SK-N-SH (cell line): Measurements from ENCODE around the gene NAP1L1. TPM values are rescaled to one million over a fixed set of nuclear protein-coding genes. Genes with fewer than 3 reads are reported as not detected.

Experiments used
- CTCF ChIA-PET: fragments of 300-600, 350-600 bp; formaldehyde crosslinking; extraction: SDS; loops from one replicate; lab custom pipeline; 2021; lab: Yijun Ruan, JAX
- POLR2A ChIA-PET: fragments of 350-600 bp; sonication (Branson Sonifier 250); formaldehyde crosslinking; extraction: SDS; loops from one replicate; lab custom pipeline; 2020; ENCODE audit warnings: antibody characterized with exemption, inconsistent platforms; lab: Yijun Ruan, JAX
- DNase-seq: peaks from one replicate; pipeline ENCODE4 v3.0.0; 2012
- H2AFZ ChIP-seq: fragments of 200-600 bp; sonication (generic); 2 replicates; pipeline ENCODE4 v1.8.1; 2016; ENCODE audit warnings: antibody characterized with exemption, mild to moderate bottlenecking, low read depth
- H3F3A ChIP-seq: fragments of 200-600 bp; sonication (generic); replicated peaks from 2 replicates; pipeline ENCODE3; 2016; ENCODE audit warnings: antibody characterized with exemption, mild to moderate bottlenecking; ENCODE audit not compliant: insufficient read depth
- H3K27ac ChIP-seq, 2 experiments: fragments of 200-500 bp in 1 of 2; fragments of 200-600 bp in 1 of 2; sonication (Bioruptor generic) in 1 of 2; sonication (generic), shearing (Covaris generic) in 1 of 2; 2 replicates each; pipeline versions ENCODE4 v1.5.1 to v1.6.1; 2014 to 2016; ENCODE audit warnings: low read depth in 2 of 2, inconsistent platforms in 1 of 2, low read length in 1 of 2, mild to moderate bottlenecking in 1 of 2, mixed read lengths in 1 of 2
- H3K27me3 ChIP-seq: fragments of 200-600 bp; sonication (generic), shearing (Covaris generic); 2 replicates; pipeline ENCODE4 v1.6.1; 2016; ENCODE audit warnings: mixed run types; ENCODE audit not compliant: insufficient read depth
- H3K36me3 ChIP-seq, 2 experiments: fragments of 200-500 bp in 1 of 2; fragments of 200-600 bp in 1 of 2; sonication (Bioruptor generic) in 1 of 2; sonication (generic) in 1 of 2; replicated peaks in 1 of 2; 2 replicates each; pipeline versions ENCODE3 to v1.5.1; 2014 to 2016; ENCODE audit warnings: low read length in 1 of 2, mild to moderate bottlenecking in 1 of 2; ENCODE audit not compliant: insufficient read depth in 2 of 2, control insufficient read depth in 1 of 2
- H3K4me1 ChIP-seq, 2 experiments: fragments of 200-500 bp in 1 of 2; fragments of 200-600 bp in 1 of 2; sonication (Bioruptor generic) in 1 of 2; sonication (generic), shearing (Covaris generic) in 1 of 2; 2 replicates each; pipeline versions ENCODE4 v1.5.1 to v1.6.1; 2014 to 2016; ENCODE audit warnings: low read depth in 1 of 2, low read length in 1 of 2, mixed run types in 1 of 2; ENCODE audit not compliant: insufficient read depth in 2 of 2, control insufficient read depth in 1 of 2
- H3K4me2 ChIP-seq: fragments of 200-600 bp; sonication (generic), shearing (Covaris generic); 2 replicates; pipeline ENCODE4 v1.6.1; 2017; ENCODE audit warnings: mixed run types
- H3K4me3 ChIP-seq, 2 experiments: fragments of 200-500 bp in 1 of 2; fragments of 200-600 bp in 1 of 2; sonication (Bioruptor generic) in 1 of 2; sonication (generic), shearing (Covaris generic) in 1 of 2; 2 replicates each; pipeline versions ENCODE4 v1.5.1 to v1.8.1; 2014 to 2016; ENCODE audit warnings: low read depth in 2 of 2, inconsistent platforms in 1 of 2, low read length in 1 of 2, mild to moderate bottlenecking in 1 of 2, mixed read lengths in 1 of 2, moderate library complexity in 1 of 2
- H3K79me2 ChIP-seq: fragments of 200-600 bp; sonication (generic); 2 replicates; pipeline ENCODE4 v1.8.1; 2017; ENCODE audit warnings: mild to moderate bottlenecking; ENCODE audit not compliant: insufficient read depth
- H3K9ac ChIP-seq: fragments of 200-600 bp; sonication (generic); 2 replicates; pipeline ENCODE4 v1.6.1; 2017; ENCODE audit warnings: mixed run types
- H3K9me2 ChIP-seq: fragments of 200-600 bp; sonication (generic); 2 replicates; pipeline ENCODE4 v1.6.1; 2017; ENCODE audit warnings: mixed run types
- H3K9me3 ChIP-seq: fragments of 200-600 bp; sonication (generic); 2 replicates; pipeline ENCODE4 v1.6.1; 2017; ENCODE audit warnings: mixed run types, mild to moderate bottlenecking, moderate library complexity
- H4K20me1 ChIP-seq: fragments of 200-600 bp; sonication (generic); 2 replicates; pipeline ENCODE4 v1.6.1; 2017; ENCODE audit warnings: mild to moderate bottlenecking, mixed run types; ENCODE audit not compliant: insufficient read depth
- ELF1 ChIP-seq: IDR thresholded peaks from 2 replicates; pipeline ENCODE4 v1.4.0; 2012
- EP300 ChIP-seq, 2 experiments: IDR thresholded peaks; 2 replicates each; pipeline versions ENCODE4 v1.4.0 to v1.6.1; 2012; ENCODE audit warnings: borderline replicate concordance in 1 of 2, low read depth in 1 of 2, low read length in 1 of 2
- FOSL2 ChIP-seq: IDR thresholded peaks from 2 replicates; pipeline ENCODE4 v1.4.0; 2012; ENCODE audit warnings: low read depth, mild to moderate bottlenecking, moderate library complexity, borderline replicate concordance
- FOXM1 ChIP-seq: IDR thresholded peaks from 2 replicates; pipeline ENCODE4 v1.4.0; 2012; ENCODE audit warnings: low read depth, mild to moderate bottlenecking
- GABPA ChIP-seq: IDR thresholded peaks from 2 replicates; pipeline ENCODE4 v1.4.0; 2012; ENCODE audit warnings: low read depth, mild to moderate bottlenecking
- JUND ChIP-seq: IDR thresholded peaks from 2 replicates; pipeline ENCODE4 v1.4.0; 2012
- MAX ChIP-seq: IDR thresholded peaks from 2 replicates; pipeline ENCODE4 v1.4.0; 2012; ENCODE audit warnings: low read depth
- MEF2A ChIP-seq: IDR thresholded peaks from 2 replicates; pipeline ENCODE4 v1.4.0; 2012; ENCODE audit warnings: low read depth, borderline replicate concordance
- POLR2AphosphoS5 ChIP-seq: IDR thresholded peaks from 2 replicates; pipeline ENCODE4 v1.6.1; 2012; ENCODE audit warnings: low read depth, low read length
- RCOR1 ChIP-seq: fragments of 150-350 bp; IDR thresholded peaks from 2 replicates; pipeline ENCODE4 v1.6.1; 2017; ENCODE audit warnings: antibody characterized with exemption, low read length
- SIN3A ChIP-seq: IDR thresholded peaks from 2 replicates; pipeline ENCODE4 v1.6.1; 2012; ENCODE audit warnings: low read depth, mild to moderate bottlenecking, low read length, moderate library complexity, borderline replicate concordance
- SMC3 ChIP-seq: IDR thresholded peaks from 2 replicates; pipeline ENCODE4 v1.6.1; 2012; ENCODE audit warnings: low read depth, low read length, improper control_type of control experiment
- TAF1 ChIP-seq: IDR thresholded peaks from 2 replicates; pipeline ENCODE4 v1.6.1; 2012; ENCODE audit warnings: low read depth, mild to moderate bottlenecking, low read length, moderate library complexity, borderline replicate concordance
- TCF12 ChIP-seq: IDR thresholded peaks from 2 replicates; pipeline ENCODE4 v1.4.0; 2012
- TEAD4 ChIP-seq: IDR thresholded peaks from 2 replicates; pipeline ENCODE4 v1.4.0; 2012; ENCODE audit warnings: mild to moderate bottlenecking, borderline replicate concordance; ENCODE audit not compliant: insufficient read depth
- USF2 ChIP-seq: fragments of 150-350 bp; IDR thresholded peaks from 2 replicates; pipeline ENCODE4 v1.6.1; 2017; ENCODE audit warnings: antibody characterized with exemption, low read length, low read depth, borderline replicate concordance
- ZBTB33 ChIP-seq: IDR thresholded peaks from 2 replicates; pipeline ENCODE4 v1.4.0; 2012; ENCODE audit warnings: low read depth, borderline replicate concordance
- WGBS: methylation state at CpG from one replicate; pipeline ENCODE4 v1.1.6; 2017; ENCODE audit warnings: low lambda C conversion rate; 5-methylcytosine and 5-hydroxymethylcytosine counted together
- polyA plus RNA-seq, 3 experiments: library from polyadenylated mRNA; depleted of rRNA; stranded (reverse); fragments of >200 nt; gene quantifications; 2 replicates each; pipeline ENCODE4 v1.2.3, GENCODE V29; 2012
- TF ChIP-seq, protein P1 (sequence below): IDR thresholded peaks from 2 replicates; pipeline ENCODE4 v1.6.1; 2012; ENCODE audit warnings: mild to moderate bottlenecking, low read depth, low read length, moderate library complexity
- TF ChIP-seq, protein P2 (sequence below): IDR thresholded peaks from 2 replicates; pipeline ENCODE4 v1.4.0; 2012; ENCODE audit warnings: low read depth, borderline replicate concordance

NAP1L1 gene
- polyA plus RNA-seq, 1 of the 3 experiments (the other 2 are of a cell fraction), result 197 TPM

GRCh38 chr12:76029982-76030340 lies 54.5 kb downstream of the NAP1L1 start:
- CTCF ChIA-PET, result interaction anchor here (0.7 to 12.5 kb wide), 3 partner anchors 17 to 501 kb away, joined by 3 to 166 read pairs (median 4); no protein-coding TSS in a partner anchor
- 0 out of 2 replicates have a peak overlapping the region, but pooled peaks have one; percentile 15 for H2AFZ ChIP-seq
- no peaks in the 10 kb centered on the region for H3K9me3 ChIP-seq
- no peaks in the 10 kb centered on the region for H3K9me2 ChIP-seq
- peaks cover 68% of the 10 kb centered on the region for H3F3A ChIP-seq
- peaks cover 48% of the 10 kb centered on the region for H3K79me2 ChIP-seq
- peaks cover 12 to 15% of the 10 kb centered on the region in 2 experiments for H3K4me1 ChIP-seq
- H3K36me3 ChIP-seq, result peaks cover 14 to 28% of the 10 kb centered on the region in 2 experiments
- peak overlapping the region; percentile 80 to 91 for H3K4me3 ChIP-seq
- POLR2A ChIA-PET, result interaction anchor here (1.3 kb wide), 1 partner anchor 519 kb away, joined by 3 read pairs; the partner anchor contains the start of gene KRR1
- peak overlapping the region; percentile 58 to 92 for H3K27ac ChIP-seq
- H3K27me3 ChIP-seq, result no peaks in the 10 kb centered on the region
- H4K20me1 ChIP-seq, result peaks cover 10% of the 10 kb centered on the region; the same call in 1 of the 2 replicates
- H3K9ac ChIP-seq, result peak overlapping the region; percentile 98
- peak; percentile 49 for DNase-seq
- H3K4me2 ChIP-seq, result peak overlapping the region; percentile 69
- under 1% methylated on average over 15 of the region's 22 CpGs for WGBS
- TF ChIP-seq POLR2AphosphoS5, result 0 out of 2 replicates have a peak, but pooled peaks have one; percentile 1
- TF ChIP-seq SIN3A, result peak; percentile 36; the same call in 1 of the 2 replicates
- no peak for TF ChIP-seq TCF12

DNA sequence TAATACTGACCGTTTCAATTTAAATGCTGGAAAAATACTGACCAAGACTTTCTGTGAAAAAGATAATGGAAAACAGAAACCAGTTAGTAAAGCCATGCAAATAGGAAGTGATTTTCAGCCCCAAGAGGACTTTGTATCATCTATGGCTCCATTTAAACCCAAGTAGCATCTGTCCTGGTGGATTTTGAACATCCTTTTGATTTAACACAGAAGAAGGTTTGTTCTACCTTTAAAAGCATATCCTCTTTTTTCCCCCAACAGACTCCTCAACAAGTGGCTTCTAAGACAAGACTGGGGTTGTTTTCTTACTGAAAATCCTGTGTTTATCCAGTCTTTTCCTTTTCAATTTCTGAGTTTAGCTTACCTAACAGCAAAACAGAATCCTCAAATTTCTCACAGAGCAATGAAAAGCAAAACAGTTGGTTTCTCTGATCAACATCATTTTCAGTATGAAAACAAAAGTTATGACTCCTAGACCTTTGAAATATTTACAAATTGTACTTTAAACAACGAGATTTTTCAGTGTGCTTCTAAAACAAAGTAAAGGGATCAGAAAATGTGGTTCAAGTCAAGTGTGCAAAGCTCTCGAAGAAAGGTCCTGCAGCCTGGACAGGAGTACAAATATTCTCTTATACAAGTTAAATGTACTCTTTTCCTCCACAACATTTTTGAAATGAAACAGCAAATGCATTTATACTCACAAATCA lies 55.8 kb downstream of the NAP1L1 start:
- H3K4me1 ChIP-seq, result peaks cover 12 to 15% of the 10 kb centered on the region in 2 experiments
- H2AFZ ChIP-seq, result no peak overlapping the region
- CTCF ChIA-PET, result interaction anchor here (0.8 to 12.5 kb wide), 6 partner anchors 8 to 543 kb away, joined by 3 to 166 read pairs (median 4); no protein-coding TSS in a partner anchor
- peaks cover 10% of the 10 kb centered on the region; the same call in 1 of the 2 replicates for H4K20me1 ChIP-seq
- WGBS, result 25% methylated on average over 3 of the region's 3 CpGs
- H3K9me3 ChIP-seq, result no peaks in the 10 kb centered on the region
- H3K27me3 ChIP-seq, result no peaks in the 10 kb centered on the region
- H3K4me3 ChIP-seq, result peak overlapping the region; percentile 80 to 91
- peaks cover 14 to 28% of the 10 kb centered on the region in 2 experiments for H3K36me3 ChIP-seq
- peak overlapping the region; percentile 98 for H3K9ac ChIP-seq
- POLR2A ChIA-PET, result no interaction called here
- H3K79me2 ChIP-seq, result peaks cover 48% of the 10 kb centered on the region
- H3F3A ChIP-seq, result peaks cover 63% of the 10 kb centered on the region
- peak overlapping the region; percentile 64 to 92; a peak in 3 of 4 replicates for H3K27ac ChIP-seq
- H3K4me2 ChIP-seq, result peak overlapping the region; percentile 69
- no peak for DNase-seq
- H3K9me2 ChIP-seq, result no peaks in the 10 kb centered on the region
- TF ChIP-seq MAX (no peak), MEF2A (no peak), GABPA (no peak), JUND (0 out of 2 replicates have a peak, but pooled peaks have one; percentile 17), SMC3 (no peak), USF2 (no peak), FOXM1 (no peak), RCOR1 (no peak), ELF1 (no peak), TEAD4 (no peak), FOSL2 (no peak), EP300 (IDR thresholded peaks at IDR 0.05; ENCODE audit: borderline replicate concordance in 1 of 2, low read depth in 1 of 2, low read length in 1 of 2) (no peak), TAF1 (no peak), ZBTB33 (no peak), TCF12 (0 out of 2 replicates have a peak, but pooled peaks have one; percentile 18)
- TF ChIP-seq, protein P1, sequence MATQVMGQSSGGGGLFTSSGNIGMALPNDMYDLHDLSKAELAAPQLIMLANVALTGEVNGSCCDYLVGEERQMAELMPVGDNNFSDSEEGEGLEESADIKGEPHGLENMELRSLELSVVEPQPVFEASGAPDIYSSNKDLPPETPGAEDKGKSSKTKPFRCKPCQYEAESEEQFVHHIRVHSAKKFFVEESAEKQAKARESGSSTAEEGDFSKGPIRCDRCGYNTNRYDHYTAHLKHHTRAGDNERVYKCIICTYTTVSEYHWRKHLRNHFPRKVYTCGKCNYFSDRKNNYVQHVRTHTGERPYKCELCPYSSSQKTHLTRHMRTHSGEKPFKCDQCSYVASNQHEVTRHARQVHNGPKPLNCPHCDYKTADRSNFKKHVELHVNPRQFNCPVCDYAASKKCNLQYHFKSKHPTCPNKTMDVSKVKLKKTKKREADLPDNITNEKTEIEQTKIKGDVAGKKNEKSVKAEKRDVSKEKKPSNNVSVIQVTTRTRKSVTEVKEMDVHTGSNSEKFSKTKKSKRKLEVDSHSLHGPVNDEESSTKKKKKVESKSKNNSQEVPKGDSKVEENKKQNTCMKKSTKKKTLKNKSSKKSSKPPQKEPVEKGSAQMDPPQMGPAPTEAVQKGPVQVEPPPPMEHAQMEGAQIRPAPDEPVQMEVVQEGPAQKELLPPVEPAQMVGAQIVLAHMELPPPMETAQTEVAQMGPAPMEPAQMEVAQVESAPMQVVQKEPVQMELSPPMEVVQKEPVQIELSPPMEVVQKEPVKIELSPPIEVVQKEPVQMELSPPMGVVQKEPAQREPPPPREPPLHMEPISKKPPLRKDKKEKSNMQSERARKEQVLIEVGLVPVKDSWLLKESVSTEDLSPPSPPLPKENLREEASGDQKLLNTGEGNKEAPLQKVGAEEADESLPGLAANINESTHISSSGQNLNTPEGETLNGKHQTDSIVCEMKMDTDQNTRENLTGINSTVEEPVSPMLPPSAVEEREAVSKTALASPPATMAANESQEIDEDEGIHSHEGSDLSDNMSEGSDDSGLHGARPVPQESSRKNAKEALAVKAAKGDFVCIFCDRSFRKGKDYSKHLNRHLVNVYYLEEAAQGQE, result no peak
- TF ChIP-seq, protein P2, sequence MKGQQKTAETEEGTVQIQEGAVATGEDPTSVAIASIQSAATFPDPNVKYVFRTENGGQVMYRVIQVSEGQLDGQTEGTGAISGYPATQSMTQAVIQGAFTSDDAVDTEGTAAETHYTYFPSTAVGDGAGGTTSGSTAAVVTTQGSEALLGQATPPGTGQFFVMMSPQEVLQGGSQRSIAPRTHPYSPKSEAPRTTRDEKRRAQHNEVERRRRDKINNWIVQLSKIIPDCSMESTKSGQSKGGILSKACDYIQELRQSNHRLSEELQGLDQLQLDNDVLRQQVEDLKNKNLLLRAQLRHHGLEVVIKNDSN, result no peak
